ENCODE data around the gene TJAP1. TPM values are rescaled to one million over a fixed set of nuclear protein-coding genes. Genes with fewer than 3 reads are reported as not detected.

Gene TJAP1
- total and polyA plus RNA-seq, 10 donors: 13.5 to 40.0 (median 33.3) TPM

GRCh38 chr6:43472515-43472914 is 4.9 kb upstream of the TJAP1 start:
- DNase-seq: no peak
- Histone ChIP-seq H3K36me3 (no peaks in the 10 kb centered on the region), H3K4me3 (no peak overlapping the region), H3K4me1 (peaks cover 2 to 10% (median 7%) of the 10 kb centered on the region in 6 donors), H3K27ac (no peak overlapping the region), H3K9me3 (no peaks in the 10 kb centered on the region), H3K27me3 (replicated peaks in 1 of 7) (peaks cover 0 to 35% (median 0%) of the 10 kb centered on the region in 7 donors)
- no peak for TF ChIP-seq CTCF (IDR thresholded peaks at IDR 0.05 in 8 of 11, conservative IDR thresholded peaks at IDR 0.05 in 3 of 11)
- TF ChIP-seq POLR2A (IDR thresholded peaks at IDR 0.05): no peak
- TF ChIP-seq POLR2AphosphoS5 (IDR thresholded peaks at IDR 0.05): no peak
- WGBS, 5 donors: 94 to 99% (median 97%) methylated on average over 4 of the region's 4 CpGs
- intact Hi-C loops (cut with DNase I; ENCODE audit: low total_unique reads): no loop called here

GRCh38 chr6:43475516-43475915 is 1.9 kb upstream of the TJAP1 start:
- WGBS, 5 donors: 80 to 91% (median 86%) methylated on average over 5 to 6 of the region's 6 CpGs
- intact Hi-C loops (cut with DNase I; ENCODE audit: low total_unique reads): no loop called here
- TF ChIP-seq POLR2AphosphoS5 (IDR thresholded peaks at IDR 0.05): no peak

GRCh38 chr6:43476746-43477145 is 624 bp upstream of the TJAP1 start:
- Histone ChIP-seq H3K4me1 (peaks cover 16 to 52% (median 39%) of the 10 kb centered on the region in 6 donors), H3K36me3 (peaks cover 0 to 5% (median 0%) of the 10 kb centered on the region in 6 donors), H3K27ac (peak overlapping the region; percentile 21 to 90 (median 84)), H3K27me3 (replicated peaks in 1 of 7) (peaks cover 0 to 8% (median 0%) of the 10 kb centered on the region in 7 donors), H3K9me3 (no peaks in the 10 kb centered on the region), H3K4me3 (peak overlapping the region; percentile 53 to 84 (median 68))
- intact Hi-C loops (cut with DNase I; ENCODE audit: low total_unique reads): no loop called here
- no peak for DNase-seq
- TF ChIP-seq POLR2AphosphoS5 (IDR thresholded peaks at IDR 0.05) (no peak), CTCF (IDR thresholded peaks at IDR 0.05 in 8 of 11, conservative IDR thresholded peaks at IDR 0.05 in 3 of 11) (no peak), POLR2A (IDR thresholded peaks at IDR 0.05) (no peak)
- WGBS, 5 donors: 28 to 42% (median 38%) methylated on average over 2 of the region's 2 CpGs

More at GRCh38 chr6:43475516-43475915, 1.9 kb upstream of the TJAP1 start:
- Histone ChIP-seq H3K9me3 (no peaks in the 10 kb centered on the region), H3K27me3 (replicated peaks in 1 of 7) (peaks cover 0 to 18% (median 0%) of the 10 kb centered on the region in 7 donors), H3K27ac (no peak overlapping the region), H3K4me3 (no peak overlapping the region), H3K4me1 (peaks cover 16 to 39% (median 35%) of the 10 kb centered on the region in 6 donors), H3K36me3 (peaks cover 0 to 2% (median 0%) of the 10 kb centered on the region in 6 donors)
- DNase-seq: no peak

- H3K9me3 ChIP-seq: no peaks in the 10 kb centered on the region
- peak overlapping the region; percentile 53 to 84 (median 68) for H3K4me3 ChIP-seq
- WGBS, 5 donors: 22 to 31% (median 27%) methylated on average over 3 of the region's 3 CpGs
- H3K36me3 ChIP-seq: peaks cover 0 to 5% (median 0%) of the 10 kb centered on the region in 6 donors
- H3K27me3 ChIP-seq (replicated peaks in 1 of 7): no peaks in the 10 kb centered on the region
- TF ChIP-seq POLR2A (IDR thresholded peaks at IDR 0.05) (no peak), CTCF (IDR thresholded peaks at IDR 0.05 in 8 of 11, conservative IDR thresholded peaks at IDR 0.05 in 3 of 11) (no peak), POLR2AphosphoS5 (IDR thresholded peaks at IDR 0.05) (no peak)
- peak overlapping the region; percentile 71 to 90 (median 84) for H3K27ac ChIP-seq
- DNase-seq: no peak
- intact Hi-C loops (cut with DNase I; ENCODE audit: low total_unique reads): no loop called here
- peaks cover 16 to 64% (median 40%) of the 10 kb centered on the region in 6 donors for H3K4me1 ChIP-seq
These were observed 620 bp downstream of the TJAP1 start for GRCh38 chr6:43478008-43478372.
